ENCODE results near the gene NKAIN1.

GRCh38 chr1:31263408-31263807, 23.7 kb upstream of the NKAIN1 start:
- no peak for TF ChIP-seq CTCF (conservative IDR thresholded peaks at IDR 0.05; ENCODE audit: low read depth, low read length)
- TF ChIP-seq EZH2 (IDR thresholded peaks at IDR 0.05; ENCODE audit: borderline replicate concordance, low read depth, low read length, poor library complexity, severe bottlenecking) = no peak

All from A673 (cell line).